Mammary epithelial cell (primary cell): ENCODE results near the gene ZBTB44.

Experiments used
- CTCF ChIP-seq, 2 donors: IDR thresholded peaks in 1 of 2; conservative IDR thresholded peaks in 1 of 2; 2 replicates each; pipeline ENCODE4 v1.5.1; 2011 to 2012; ENCODE audit warnings: inconsistent platforms in 2 of 2, low read length in 2 of 2, mild to moderate bottlenecking in 2 of 2, control low read depth in 1 of 2, low read depth in 1 of 2; ENCODE audit not compliant: insufficient read depth in 1 of 2; ENCODE audit errors: extremely low read depth in 1 of 2
- EZH2 ChIP-seq: IDR thresholded peaks from 2 replicates; pipeline ENCODE4 v1.6.1; 2012; ENCODE audit warnings: low read length, inconsistent platforms, borderline replicate concordance

GRCh38 chr11:130282111-130282510 lies 32.6 kb downstream of the ZBTB44 start:
- TF ChIP-seq CTCF (conservative IDR thresholded peaks at IDR 0.05 in 1 of 2, IDR thresholded peaks at IDR 0.05 in 1 of 2; ENCODE audit: extremely low read depth in 1 of 2, insufficient read depth in 1 of 2, low read depth in 1 of 2, low read length in 2 of 2) (no peak), EZH2 (no peak)
